NCI-H526 treated with DMSO at 0.1 percent for 48 hours (cell line): ENCODE results near the gene KLHL5.

Source experiments
- DNase-seq: peaks from one replicate; lab custom pipeline; 2025; lab: John Stamatoyannopoulos, UW

The KLHL5 gene

GRCh38 chr4:39043861-39044363, 18.1 kb upstream of the KLHL5 start:
- DNase-seq: no peak

GRCh38 chr4:39044364-39044955, 17.6 kb upstream of the KLHL5 start:
- DNase-seq: peak; percentile 11

DNA sequence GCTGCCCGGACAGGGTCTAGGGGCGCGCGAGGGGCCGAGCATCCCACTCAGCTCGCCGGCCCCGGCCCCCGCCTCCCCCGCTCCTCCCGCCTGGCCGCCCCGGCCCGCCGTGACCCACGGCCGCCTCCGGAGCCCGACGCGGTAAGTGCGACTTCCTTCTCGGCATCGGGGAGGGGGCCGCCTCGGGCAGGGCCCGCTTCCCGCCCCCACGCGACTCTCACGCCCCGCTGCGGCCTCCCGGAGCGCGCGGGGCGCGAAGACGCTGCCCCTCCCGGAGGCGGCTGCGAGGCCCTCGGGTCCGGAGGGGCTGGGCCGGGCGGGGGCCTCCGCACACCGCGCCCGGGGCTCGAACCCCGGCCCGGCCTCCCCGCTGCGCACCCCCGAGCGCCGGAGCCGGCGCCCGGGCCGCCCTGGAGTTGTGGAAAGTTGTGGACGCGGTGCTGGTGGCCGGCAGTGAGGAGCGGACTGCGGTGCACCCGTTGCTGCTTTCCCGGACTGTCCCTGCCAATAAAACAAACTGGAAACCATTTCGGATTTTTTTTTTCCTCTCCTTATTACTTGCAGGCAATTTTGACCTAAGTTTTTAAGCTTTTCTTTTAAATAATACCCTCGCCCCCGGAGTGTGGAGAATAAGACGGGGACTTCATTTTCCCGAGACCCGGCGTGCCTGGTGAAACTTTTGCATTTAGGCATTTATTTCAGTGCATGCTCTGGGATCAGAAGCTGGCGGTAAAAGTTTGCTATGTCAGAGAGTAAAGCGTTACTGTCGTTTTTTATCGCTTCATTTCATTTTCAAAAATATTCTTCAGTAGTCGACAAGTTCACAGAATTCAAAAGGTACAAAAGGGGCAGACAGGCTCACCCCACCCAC, 16.8 kb upstream of the KLHL5 start:
- no peak for DNase-seq

DNA sequence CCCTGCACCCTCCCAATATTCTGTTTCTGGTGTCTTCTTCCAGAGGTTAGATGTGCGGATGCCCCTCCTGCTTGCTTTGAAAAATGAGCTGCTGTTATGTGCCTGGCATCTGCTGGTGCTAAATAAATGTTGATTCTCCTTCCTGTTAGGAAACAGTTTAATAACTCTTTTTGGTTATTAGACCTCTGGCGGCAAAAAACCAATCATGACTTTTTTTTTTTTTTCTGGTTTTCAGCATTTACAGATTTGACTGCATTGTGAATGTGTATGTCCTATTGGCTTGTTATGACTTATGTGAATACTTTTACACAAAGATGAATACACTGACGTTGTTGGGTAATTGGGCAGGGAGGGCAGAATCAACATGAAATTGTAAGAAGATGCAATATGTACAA, 16.2 kb upstream of the KLHL5 start:
- no peak for DNase-seq

DNA sequence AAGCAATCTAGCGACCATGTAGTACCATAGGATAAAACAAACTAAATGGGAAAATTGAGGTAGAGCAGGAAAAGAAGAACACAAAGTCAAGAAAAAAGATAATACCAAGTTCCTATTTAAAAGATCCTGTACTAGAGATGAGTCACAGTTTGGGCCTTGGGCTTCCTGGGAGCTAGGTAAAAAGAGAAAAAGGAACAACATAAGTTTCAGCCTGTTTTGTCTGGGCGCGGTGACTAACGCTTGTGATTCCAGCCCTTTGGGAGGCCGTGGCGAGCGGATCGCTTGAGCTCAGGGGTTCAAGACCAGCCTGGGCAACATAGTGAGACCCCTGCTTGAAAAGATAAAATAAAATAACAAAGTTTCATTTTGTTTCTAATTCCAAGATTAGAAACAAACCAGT, 15.8 kb upstream of the KLHL5 start:
- no peak for DNase-seq

DNA sequence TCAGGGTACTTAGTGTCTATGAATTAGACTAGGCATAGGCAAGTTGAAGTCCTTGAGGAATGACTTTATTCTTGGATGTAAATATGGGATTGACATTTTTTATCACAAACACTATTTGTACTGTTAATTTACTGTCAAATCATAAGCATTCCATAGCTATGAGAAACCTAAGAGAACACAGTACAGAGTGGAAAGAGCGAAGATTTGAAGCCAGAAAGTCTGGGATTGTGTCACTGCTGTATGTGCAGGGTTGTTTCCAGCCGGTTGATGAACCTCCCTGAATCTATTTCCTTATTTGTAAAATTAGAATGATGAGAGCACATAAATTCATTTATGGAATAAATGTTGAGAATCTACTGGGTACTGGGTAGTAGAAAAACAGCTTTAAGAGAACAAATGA, 14.4 kb upstream of the KLHL5 start:
- DNase-seq: no peak

DNA sequence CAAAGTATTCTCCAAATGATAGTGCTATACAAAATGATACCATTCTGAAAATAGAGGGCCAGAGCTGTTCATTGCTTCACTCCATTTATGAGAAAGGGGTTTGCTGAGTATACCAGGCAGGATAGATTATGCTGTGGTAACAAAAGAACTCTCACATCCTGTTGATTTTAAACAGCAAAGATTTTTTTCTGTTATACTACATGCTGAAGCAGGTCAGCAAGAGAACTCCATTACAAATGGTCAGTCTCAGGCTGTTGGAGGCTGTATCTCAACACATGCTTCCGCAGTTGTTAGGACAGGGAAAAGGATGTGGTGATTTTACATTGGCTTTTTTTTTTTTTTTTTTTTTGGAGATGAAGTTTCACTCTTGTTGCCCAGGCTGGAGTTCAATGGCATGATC, 13.7 kb upstream of the KLHL5 start:
- no peak for DNase-seq

- DNase-seq: no peak
Observed at GRCh38 chr4:39050590-39050989, 11.4 kb upstream of the KLHL5 start.

GRCh38 chr4:39051492-39051891, 10.5 kb upstream of the KLHL5 start:
- no peak for DNase-seq

DNA sequence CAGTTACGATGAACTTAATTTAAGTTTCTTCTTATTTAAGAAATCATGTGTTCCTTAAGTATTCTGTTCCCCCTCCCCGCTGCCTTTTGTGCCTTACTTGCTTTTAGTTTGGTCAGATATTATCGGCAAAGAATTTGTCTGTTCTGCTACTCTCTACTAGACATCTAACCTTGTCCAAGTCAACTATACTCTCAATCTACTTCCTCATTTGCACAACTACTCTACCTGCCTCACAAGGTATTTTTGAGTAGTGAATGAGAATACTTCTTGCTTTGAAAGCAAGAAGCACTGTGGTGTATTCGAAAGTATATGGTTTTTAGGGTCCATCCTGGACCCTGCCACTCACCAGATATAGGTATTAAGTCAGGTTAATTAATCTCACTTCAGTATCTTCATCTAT, 8.0 kb upstream of the KLHL5 start:
- no peak for DNase-seq

GRCh38 chr4:39054497-39054896, 7.5 kb upstream of the KLHL5 start:
- DNase-seq: no peak

DNA sequence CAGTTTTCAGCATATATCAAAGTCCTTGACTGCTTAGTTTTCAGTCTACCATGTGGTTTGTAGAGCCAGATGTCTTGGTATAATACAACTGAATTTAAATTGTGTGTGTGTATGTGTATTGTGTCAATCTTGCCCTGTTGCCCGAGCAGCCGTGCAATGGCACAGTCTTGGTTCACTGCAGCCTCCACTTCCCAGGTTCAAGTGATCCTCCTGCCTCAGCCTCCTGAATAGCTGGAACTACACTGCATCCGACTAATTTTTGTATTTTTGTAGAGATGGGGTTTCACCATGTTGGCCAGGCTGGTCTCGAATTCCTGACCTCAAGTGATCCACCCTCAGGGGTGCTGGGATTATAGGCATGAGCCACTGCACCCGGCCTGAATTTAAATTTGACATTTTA, 6.0 kb upstream of the KLHL5 start:
- DNase-seq: no peak

GRCh38 chr4:39061457-39061856, 575 bp upstream of the KLHL5 start:
- no peak for DNase-seq

- no peak for DNase-seq
Observed at GRCh38 chr4:39062770-39063097, 702 bp downstream of the KLHL5 start.

GRCh38 chr4:39063430-39063829, 1.4 kb downstream of the KLHL5 start:
- no peak for DNase-seq

DNA sequence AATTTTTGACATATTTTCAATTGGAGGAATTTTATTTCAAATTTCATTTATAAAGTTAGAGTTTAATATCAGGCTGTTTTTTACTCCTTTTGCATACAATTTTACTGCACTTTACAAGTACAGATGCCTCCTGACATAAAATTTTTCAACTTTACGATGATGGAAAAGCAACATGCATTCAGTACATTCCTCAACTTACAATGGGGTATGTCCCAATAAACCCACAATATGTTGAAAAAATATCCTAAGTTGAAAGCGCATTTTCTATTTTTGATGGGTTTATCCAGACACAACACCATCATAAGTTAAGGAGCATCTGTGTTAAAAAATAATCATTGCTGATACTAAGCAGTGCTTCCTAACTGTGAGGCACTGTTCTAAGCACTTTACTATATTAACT, 4.3 kb downstream of the KLHL5 start:
- DNase-seq: no peak

GRCh38 chr4:39067031-39067430, 5.0 kb downstream of the KLHL5 start:
- no peak for DNase-seq

DNA sequence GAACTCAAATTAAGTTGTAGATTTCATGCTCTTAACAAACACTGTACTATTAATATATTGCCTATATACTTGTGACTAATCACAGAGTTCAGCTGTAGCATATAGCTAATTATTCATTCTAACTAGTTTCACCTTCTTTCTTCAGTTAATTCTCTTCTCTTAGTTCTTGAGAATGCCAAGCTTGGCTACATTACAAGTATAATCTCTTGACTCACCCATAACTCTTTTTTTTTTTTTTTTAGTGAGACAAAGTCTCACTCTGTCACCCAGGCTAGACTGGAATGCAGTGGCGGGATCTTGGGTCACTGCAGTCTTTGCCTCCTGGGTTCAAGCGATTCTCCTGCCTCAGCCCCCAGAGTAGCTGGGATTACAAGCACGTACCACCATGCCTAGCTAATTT, 5.4 kb downstream of the KLHL5 start:
- DNase-seq: no peak

- DNase-seq: no peak
Observed at GRCh38 chr4:39068907-39069306, 6.9 kb downstream of the KLHL5 start.

DNA sequence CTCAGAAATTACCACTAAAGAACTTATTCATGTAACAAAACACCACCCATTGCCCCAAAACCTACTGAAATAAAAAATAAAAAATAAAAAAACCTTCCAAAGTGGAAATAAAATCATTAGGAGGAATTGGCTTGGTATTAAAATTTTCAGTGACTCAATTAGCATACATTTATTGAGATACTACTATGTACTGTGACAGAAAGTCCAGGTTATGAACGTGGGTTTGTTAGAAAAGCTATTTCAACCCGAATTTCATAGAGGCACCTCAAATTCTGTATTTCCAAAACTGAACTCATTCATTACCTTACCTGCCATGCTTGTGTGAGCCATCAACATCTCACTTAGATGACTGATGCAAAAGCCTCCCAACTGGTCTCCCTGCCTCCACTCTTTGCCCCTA, 16.8 kb downstream of the KLHL5 start:
- DNase-seq: no peak

DNA sequence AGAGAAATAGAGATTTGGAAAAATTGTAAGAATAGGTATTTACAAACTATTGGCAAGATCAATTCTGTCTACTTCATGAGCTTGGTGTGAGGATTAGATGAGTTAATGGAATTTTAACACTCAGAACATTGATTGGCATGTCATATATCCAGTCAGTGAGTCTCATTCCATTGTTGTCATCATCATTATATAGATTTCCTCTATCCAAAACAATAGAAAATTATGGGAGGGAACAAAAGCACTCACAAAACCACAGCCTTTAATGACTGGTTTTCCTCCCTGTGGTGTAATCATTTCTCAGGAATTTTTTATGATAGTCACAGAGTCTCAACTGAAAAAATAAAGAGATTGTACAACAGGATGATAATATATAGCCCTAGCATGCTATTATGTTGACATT, 21.1 kb downstream of the KLHL5 start:
- DNase-seq: no peak

DNA sequence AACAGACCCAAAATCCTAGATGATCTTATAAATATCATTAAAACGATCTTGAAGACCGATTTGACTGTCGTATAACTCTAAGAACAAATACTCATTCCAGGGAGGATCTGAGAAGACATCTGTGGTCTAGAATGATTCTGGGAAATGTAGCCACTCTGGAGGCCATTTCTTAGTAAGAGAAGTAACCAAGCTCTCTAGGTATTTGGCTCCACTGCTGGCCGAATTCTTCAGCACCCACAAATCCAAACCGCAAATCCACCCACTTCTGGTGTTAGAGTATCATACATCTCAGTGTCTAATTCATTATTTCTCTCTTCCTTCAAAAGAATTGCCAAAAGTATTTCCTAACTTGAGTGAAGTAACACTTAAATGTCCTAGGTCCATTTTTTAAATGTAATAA, 23.9 kb downstream of the KLHL5 start:
- no peak for DNase-seq

DNA sequence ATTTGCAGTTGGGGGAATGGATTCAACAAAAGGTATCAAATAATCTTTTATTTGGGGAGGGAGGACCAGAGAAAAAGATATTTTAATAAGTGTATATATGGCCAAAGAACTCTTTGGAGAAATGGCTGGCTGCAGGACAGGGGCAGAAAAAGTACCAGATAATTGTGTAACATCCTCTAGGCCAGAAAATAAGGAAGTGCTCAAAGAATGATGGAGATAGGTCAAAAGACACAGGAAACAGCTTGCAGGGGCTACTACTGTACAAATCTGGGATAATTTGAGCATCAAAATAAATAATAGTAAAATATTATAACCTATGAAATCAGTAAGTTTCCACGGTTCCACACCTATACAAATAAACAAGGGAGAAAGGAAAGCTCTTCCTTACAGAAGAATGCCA, 34.8 kb downstream of the KLHL5 start:
- no peak for DNase-seq

DNA sequence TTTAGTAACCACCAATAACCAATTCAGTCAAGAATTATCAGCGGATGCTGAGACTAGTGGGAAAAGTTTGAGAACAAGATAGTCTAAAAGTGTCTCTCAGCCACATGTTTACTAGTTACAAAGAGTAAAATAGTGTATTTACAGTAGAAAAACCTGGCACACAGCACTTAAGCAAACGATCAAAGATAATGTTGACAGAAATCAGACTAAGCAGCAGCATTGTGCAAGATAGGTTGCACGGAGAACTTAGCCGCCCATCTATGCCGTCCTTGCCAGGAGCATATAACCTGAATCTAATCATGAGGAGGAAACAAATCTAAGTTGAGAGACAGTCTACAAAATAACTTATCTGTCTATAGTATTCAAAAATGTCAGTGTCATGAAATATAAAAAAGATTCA, 35.3 kb downstream of the KLHL5 start:
- DNase-seq: no peak
